H1 (cell line): Measurements from ENCODE around the gene NDUFA6.
"Not testable (repeated sequence)": the region's sequence is repeated elsewhere in the genome, so short reads cannot be mapped to it uniquely, and the experiment has no call there.

Experiments used
- CBX5 ChIP-seq: fragments of 300-800, 300-1000 bp; sonication (generic); IDR thresholded peaks from 2 replicates; pipeline ENCODE4 v1.7.1; 2016; ENCODE audit warnings: antibody characterized with exemption, low read length, low read depth
- CHD2 ChIP-seq: IDR thresholded peaks from 2 replicates; pipeline ENCODE4 v1.6.1; 2012; ENCODE audit warnings: low read length, improper control_type of control experiment
- EP300 ChIP-seq, 2 experiments: IDR thresholded peaks; 1 replicate in 1 of 2; 2 replicates in 1 of 2; pipeline ENCODE4 v1.6.1; 2011 to 2012; ENCODE audit warnings: low read depth in 2 of 2, low read length in 2 of 2, mild to moderate bottlenecking in 2 of 2, borderline replicate concordance in 1 of 2, inconsistent platforms in 1 of 2, moderate library complexity in 1 of 2
- EZH2 ChIP-seq: fragments of 200-600 bp; sonication (generic); IDR thresholded peaks from 2 replicates; pipeline ENCODE4 v1.7.1; 2012; ENCODE audit warnings: low read depth, mild to moderate bottlenecking, moderate library complexity, low read length, inconsistent platforms; ENCODE audit not compliant: severe bottlenecking
- JUND ChIP-seq: IDR thresholded peaks from 2 replicates; pipeline ENCODE4 v1.6.1; 2011; ENCODE audit warnings: mild to moderate bottlenecking, improper control_type of control experiment, low read length
- POLR2A ChIP-seq, 2 experiments: IDR thresholded peaks; 1 replicate in 1 of 2; 2 replicates in 1 of 2; pipeline ENCODE4 v1.6.1; 2011; ENCODE audit warnings: low read depth in 2 of 2, low read length in 2 of 2, mild to moderate bottlenecking in 2 of 2; ENCODE audit errors: control extremely low read depth in 1 of 2
- POLR2AphosphoS5 ChIP-seq: IDR thresholded peaks from 2 replicates; pipeline ENCODE4 v1.6.1; 2011; ENCODE audit warnings: low read depth, low read length
- RAD21 ChIP-seq, 2 experiments: IDR thresholded peaks in 1 of 2; conservative IDR thresholded peaks in 1 of 2; 2 replicates each; pipeline ENCODE4 v1.6.1; 2011; ENCODE audit warnings: low read depth in 2 of 2, low read length in 2 of 2, improper control_type of control experiment in 1 of 2, inconsistent platforms in 1 of 2, mild to moderate bottlenecking in 1 of 2, moderate library complexity in 1 of 2
- RBBP5 ChIP-seq: IDR thresholded peaks from 2 replicates; pipeline ENCODE4 v1.7.1; 2012; ENCODE audit warnings: low read depth, mild to moderate bottlenecking, inconsistent platforms, low read length, moderate library complexity, borderline replicate concordance
- SP2 ChIP-seq: IDR thresholded peaks from 2 replicates; pipeline ENCODE4 v1.6.1; 2012; ENCODE audit warnings: mild to moderate bottlenecking, low read length, inconsistent platforms
- SUZ12 ChIP-seq: fragments of 200-600 bp; sonication (generic); IDR thresholded peaks from 2 replicates; pipeline ENCODE4 v1.6.1; 2012; ENCODE audit warnings: mild to moderate bottlenecking, inconsistent platforms, low read length, moderate library complexity, mixed read lengths
- TF ChIP-seq, protein P1 (sequence below), 3 experiments: IDR thresholded peaks; 1 replicate in 2 of 3; 2 replicates in 1 of 3; pipeline versions ENCODE4 v1.5.1 to v1.6.1; 2011; ENCODE audit warnings: low read length in 3 of 3, mild to moderate bottlenecking in 3 of 3, inconsistent platforms in 2 of 3, low read depth in 1 of 3, moderate library complexity in 1 of 3; ENCODE audit not compliant: insufficient read depth in 1 of 3; ENCODE audit errors: control extremely low read depth in 1 of 3
- TF ChIP-seq, protein P2 (sequence below): IDR thresholded peaks from 2 replicates; pipeline ENCODE4 v1.6.1; 2011; ENCODE audit warnings: low read depth, mild to moderate bottlenecking, low read length; ENCODE audit not compliant: insufficient read depth

DNA sequence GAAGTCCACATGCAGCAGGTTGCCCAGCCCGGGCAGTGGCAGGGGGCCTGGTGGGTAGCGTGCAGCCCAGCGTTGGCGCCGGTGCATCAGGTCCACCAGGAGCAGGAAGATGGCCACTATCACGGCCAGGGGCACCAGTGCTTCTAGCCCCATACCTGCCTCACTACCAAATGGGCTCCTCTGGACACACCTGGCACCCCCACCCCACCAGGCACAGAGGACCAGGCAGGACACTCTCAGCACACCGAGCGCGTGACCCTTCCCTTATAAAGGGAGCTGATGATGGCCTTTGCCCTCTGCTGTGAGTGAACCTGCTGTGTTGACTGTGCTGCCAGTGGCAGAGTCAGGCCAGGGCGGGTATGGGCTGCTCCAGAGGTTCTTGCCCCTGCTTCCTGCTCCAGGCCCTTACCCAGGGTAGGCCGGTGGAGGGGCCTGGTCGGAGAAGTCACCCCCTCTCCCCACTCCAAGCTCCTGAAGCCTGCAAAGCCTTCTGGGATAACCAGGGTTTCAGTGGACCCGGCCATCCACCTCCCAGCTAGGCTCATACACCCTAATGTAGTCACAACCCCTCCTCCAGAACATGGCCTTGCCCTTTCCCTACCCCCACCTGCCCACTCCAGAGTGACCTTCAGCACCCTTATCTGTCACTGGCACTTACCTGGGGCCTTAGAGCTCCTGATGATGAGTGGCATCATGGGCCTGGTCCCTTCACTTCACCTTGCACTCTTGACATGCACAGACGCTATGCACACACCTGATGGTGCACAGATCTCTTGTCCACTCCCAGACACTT, 40.3 kb upstream of the NDUFA6 start, which contains the start of gene CYP2D6:
- TF ChIP-seq EP300 (IDR thresholded peaks at IDR 0.05; ENCODE audit: borderline replicate concordance in 1 of 2, low read depth in 2 of 2, low read length in 2 of 2); POLR2AphosphoS5; POLR2A (IDR thresholded peaks at IDR 0.05; ENCODE audit: control extremely low read depth in 1 of 2, low read depth in 2 of 2, low read length in 2 of 2); SP2; JUND; RAD21 (IDR thresholded peaks at IDR 0.05 in 1 of 2, conservative IDR thresholded peaks at IDR 0.05 in 1 of 2; ENCODE audit: low read depth in 2 of 2, low read length in 2 of 2); EZH2; SUZ12; RBBP5; CHD2; CBX5: not testable (repeated sequence)
- TF ChIP-seq, protein P1, sequence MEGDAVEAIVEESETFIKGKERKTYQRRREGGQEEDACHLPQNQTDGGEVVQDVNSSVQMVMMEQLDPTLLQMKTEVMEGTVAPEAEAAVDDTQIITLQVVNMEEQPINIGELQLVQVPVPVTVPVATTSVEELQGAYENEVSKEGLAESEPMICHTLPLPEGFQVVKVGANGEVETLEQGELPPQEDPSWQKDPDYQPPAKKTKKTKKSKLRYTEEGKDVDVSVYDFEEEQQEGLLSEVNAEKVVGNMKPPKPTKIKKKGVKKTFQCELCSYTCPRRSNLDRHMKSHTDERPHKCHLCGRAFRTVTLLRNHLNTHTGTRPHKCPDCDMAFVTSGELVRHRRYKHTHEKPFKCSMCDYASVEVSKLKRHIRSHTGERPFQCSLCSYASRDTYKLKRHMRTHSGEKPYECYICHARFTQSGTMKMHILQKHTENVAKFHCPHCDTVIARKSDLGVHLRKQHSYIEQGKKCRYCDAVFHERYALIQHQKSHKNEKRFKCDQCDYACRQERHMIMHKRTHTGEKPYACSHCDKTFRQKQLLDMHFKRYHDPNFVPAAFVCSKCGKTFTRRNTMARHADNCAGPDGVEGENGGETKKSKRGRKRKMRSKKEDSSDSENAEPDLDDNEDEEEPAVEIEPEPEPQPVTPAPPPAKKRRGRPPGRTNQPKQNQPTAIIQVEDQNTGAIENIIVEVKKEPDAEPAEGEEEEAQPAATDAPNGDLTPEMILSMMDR (IDR thresholded peaks at IDR 0.05; ENCODE audit: control extremely low read depth in 1 of 3, insufficient read depth in 1 of 3, low read depth in 1 of 3, low read length in 3 of 3), result not testable (repeated sequence)
- TF ChIP-seq, protein P2, sequence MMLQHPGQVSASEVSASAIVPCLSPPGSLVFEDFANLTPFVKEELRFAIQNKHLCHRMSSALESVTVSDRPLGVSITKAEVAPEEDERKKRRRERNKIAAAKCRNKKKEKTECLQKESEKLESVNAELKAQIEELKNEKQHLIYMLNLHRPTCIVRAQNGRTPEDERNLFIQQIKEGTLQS, result not testable (repeated sequence)
